Thoracic aorta (tissue), 2 donors: Measurements from ENCODE around the gene LRRC7. TPM values are rescaled to one million over a fixed set of nuclear protein-coding genes. Genes with fewer than 3 reads are reported as not detected.

Experiments
- ATAC-seq: fragments of 150-250 bp; one replicate; pipeline ENCODE4 v1.8.0; 2017; ENCODE audit warnings: low read depth; ENCODE audit not compliant: insufficient number of reproducible peaks, low FRiP score
- DNase-seq: peaks from one replicate; pipeline ENCODE4 v3.0.0-alpha.2; 2020; ENCODE audit warnings: low spot score
- H3K27ac ChIP-seq, 2 donors: fragments of 200-600 bp; sonication (generic); 1 replicate in 1 of 2; 2 replicates in 1 of 2; pipeline ENCODE4 v1.5.1; 2016; ENCODE audit warnings: mild to moderate bottlenecking in 2 of 2, moderate library complexity in 2 of 2
- H3K27me3 ChIP-seq: fragments of 200-600 bp; sonication (generic); replicated peaks from 2 replicates; pipeline ENCODE4 v1.6.0; 2016; ENCODE audit warnings: mild to moderate bottlenecking; ENCODE audit not compliant: insufficient read depth
- H3K36me3 ChIP-seq: fragments of 200-600 bp; sonication (generic); one replicate; pipeline ENCODE4 v1.5.1; 2016
- H3K4me1 ChIP-seq, 2 donors: fragments of 200-600 bp; sonication (generic); 1 replicate in 1 of 2; 2 replicates in 1 of 2; pipeline versions ENCODE4 v1.5.1 to v1.6.0; 2016; ENCODE audit warnings: low read depth in 2 of 2, mild to moderate bottlenecking in 1 of 2; ENCODE audit not compliant: control insufficient read depth in 1 of 2
- H3K4me3 ChIP-seq: fragments of 200-600 bp; sonication (generic); 2 replicates; pipeline ENCODE4 v1.5.1; 2016; ENCODE audit warnings: mild to moderate bottlenecking
- H3K9me3 ChIP-seq: fragments of 200-600 bp; sonication (generic); 2 replicates; pipeline ENCODE4 v1.5.1; 2016
- total RNA-seq, 2 donors: library from RNA; depleted of rRNA; stranded (reverse); fragments of >200 nt; gene quantifications; one replicate each; pipeline versions ENCODE4 v1.1.0 to v1.2.3, GENCODE V29; 2016
- TF ChIP-seq, protein P1 (sequence below): fragments of 200-600 bp; sonication (generic); IDR thresholded peaks from one replicate; pipeline ENCODE4 v1.5.1; 2019; ENCODE audit warnings: antibody characterized with exemption

The LRRC7 gene
- total RNA-seq, 2 donors from 2014 or later = 0.14 to 0.35 TPM

DNA sequence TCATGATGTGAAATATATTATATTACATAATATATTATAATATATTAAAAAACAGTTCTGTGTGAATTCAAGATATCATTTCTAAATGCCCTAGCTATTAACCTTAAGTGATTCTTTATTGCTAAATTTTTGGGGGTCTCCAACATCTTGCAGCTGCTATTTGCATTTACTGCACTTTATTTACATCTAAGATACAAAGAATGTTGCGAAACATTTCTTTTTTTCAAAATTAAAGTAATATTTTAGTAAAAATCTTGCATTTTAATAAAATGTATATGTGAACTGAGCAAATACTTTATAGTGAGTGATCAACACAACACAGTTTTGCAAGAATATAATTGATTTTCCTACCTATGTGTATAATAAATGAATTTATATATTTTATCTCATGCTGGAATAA, 456.6 kb downstream of the LRRC7 start:
- no peaks in the 10 kb centered on the region for H3K27me3 ChIP-seq
- no peak for DNase-seq
- no peaks in the 10 kb centered on the region for H3K9me3 ChIP-seq
- no peak overlapping the region for H3K27ac ChIP-seq
- ATAC-seq = no peak
- TF ChIP-seq, protein P1, sequence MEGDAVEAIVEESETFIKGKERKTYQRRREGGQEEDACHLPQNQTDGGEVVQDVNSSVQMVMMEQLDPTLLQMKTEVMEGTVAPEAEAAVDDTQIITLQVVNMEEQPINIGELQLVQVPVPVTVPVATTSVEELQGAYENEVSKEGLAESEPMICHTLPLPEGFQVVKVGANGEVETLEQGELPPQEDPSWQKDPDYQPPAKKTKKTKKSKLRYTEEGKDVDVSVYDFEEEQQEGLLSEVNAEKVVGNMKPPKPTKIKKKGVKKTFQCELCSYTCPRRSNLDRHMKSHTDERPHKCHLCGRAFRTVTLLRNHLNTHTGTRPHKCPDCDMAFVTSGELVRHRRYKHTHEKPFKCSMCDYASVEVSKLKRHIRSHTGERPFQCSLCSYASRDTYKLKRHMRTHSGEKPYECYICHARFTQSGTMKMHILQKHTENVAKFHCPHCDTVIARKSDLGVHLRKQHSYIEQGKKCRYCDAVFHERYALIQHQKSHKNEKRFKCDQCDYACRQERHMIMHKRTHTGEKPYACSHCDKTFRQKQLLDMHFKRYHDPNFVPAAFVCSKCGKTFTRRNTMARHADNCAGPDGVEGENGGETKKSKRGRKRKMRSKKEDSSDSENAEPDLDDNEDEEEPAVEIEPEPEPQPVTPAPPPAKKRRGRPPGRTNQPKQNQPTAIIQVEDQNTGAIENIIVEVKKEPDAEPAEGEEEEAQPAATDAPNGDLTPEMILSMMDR = no peak
- no peaks in the 10 kb centered on the region for H3K4me1 ChIP-seq
- no peak overlapping the region for H3K4me3 ChIP-seq
- H3K36me3 ChIP-seq = no peaks in the 10 kb centered on the region

DNA sequence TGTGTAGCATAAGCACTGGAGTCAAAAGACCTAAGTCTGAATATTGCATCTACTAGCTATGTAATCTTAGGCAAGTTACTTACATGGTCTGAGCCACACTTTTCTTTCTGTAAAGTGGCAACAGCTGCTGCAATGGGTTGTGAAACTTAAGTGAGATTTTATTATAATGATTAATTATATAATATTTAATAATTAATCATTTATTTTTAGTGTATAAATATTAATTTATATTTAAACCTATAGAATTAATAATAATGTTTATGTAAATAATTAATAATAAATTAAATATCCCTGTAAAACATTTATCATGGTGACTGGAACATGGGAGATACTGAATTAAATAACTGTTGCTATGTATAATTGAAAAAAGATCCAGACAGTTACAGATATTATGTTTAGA, 457.3 kb downstream of the LRRC7 start:
- Histone ChIP-seq H3K9me3 (no peaks in the 10 kb centered on the region), H3K27ac (no peak overlapping the region), H3K36me3 (no peaks in the 10 kb centered on the region), H3K27me3 (no peaks in the 10 kb centered on the region), H3K4me1 (no peaks in the 10 kb centered on the region), H3K4me3 (no peak overlapping the region)
- no peak for ATAC-seq
- DNase-seq = no peak
- TF ChIP-seq, protein P1 = no peak

DNA sequence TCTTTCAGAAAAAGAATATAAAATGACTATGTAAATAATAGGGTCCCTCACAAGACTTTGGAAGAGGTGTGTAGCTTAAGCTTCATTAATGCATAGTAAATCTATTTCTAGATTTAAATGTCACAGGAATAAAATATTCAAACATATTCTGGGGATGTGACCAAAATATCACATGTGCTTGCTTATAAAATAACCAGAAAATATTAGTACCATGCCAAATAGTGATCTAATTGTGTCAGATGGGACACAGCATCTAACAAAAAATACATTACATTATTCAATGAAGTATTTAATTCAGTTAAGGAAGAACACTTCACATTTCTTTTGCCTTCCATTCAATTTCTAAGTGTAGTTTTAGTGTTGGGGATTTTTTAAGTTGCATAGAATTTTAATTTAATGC, 458.1 kb downstream of the LRRC7 start:
- no peak for ATAC-seq
- Histone ChIP-seq H3K4me1 (no peaks in the 10 kb centered on the region), H3K4me3 (no peak overlapping the region), H3K27me3 (no peaks in the 10 kb centered on the region), H3K36me3 (no peaks in the 10 kb centered on the region), H3K27ac (no peak overlapping the region), H3K9me3 (no peaks in the 10 kb centered on the region)
- TF ChIP-seq, protein P1 = no peak
- DNase-seq = no peak

DNA sequence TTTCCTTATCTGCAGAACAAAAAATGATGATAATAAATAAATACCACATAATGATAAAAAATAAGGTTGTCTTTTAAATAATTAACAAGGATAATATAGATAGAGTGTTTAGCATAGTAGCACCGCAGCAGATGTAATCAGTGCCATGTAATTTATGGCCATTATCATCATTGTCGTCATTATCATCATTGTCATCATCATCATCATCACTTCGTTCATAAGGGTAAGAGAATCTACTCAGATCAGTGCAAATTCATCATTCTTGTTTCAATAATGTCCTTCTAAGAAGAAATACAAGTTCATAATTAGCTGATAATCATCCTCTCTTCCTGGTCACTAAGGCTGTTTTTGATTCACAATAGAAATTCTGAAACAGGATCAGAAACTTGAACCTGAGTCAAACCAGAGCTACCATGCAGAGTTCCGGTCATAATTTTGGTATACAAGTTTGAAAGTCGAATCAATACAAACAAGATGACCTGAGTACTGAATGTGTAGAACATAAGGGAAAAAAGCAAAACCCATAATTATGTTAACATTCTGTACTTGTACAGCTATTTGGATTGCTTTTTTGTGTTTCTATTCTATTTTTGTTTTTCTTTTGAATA, 465.6 kb downstream of the LRRC7 start:
- Histone ChIP-seq H3K36me3 (no peaks in the 10 kb centered on the region), H3K27me3 (no peaks in the 10 kb centered on the region), H3K9me3 (no peaks in the 10 kb centered on the region), H3K4me1 (no peaks in the 10 kb centered on the region), H3K4me3 (no peak overlapping the region), H3K27ac (no peak overlapping the region)
- no peak for DNase-seq
- no peak for ATAC-seq
- TF ChIP-seq, protein P1 = no peak

DNA sequence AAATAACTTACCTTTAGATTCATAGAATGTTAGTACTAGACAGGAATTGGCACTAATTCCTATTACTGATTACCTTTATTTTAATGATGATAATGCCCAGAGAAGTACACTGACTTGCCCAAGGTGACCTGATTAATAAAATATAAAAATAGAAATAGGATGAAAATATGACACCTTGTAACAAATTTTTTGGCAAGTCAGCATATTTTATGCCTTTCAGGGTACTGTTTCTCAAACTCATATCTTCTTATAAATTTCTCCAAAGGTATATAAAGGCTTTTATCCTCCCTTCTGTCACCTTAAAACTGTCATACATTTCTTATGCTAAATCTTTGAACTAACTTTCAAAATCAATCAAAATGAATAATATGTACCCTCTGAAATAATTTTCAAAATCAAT, 466.2 kb downstream of the LRRC7 start:
- no peaks in the 10 kb centered on the region for H3K9me3 ChIP-seq
- DNase-seq = no peak
- H3K4me3 ChIP-seq = no peak overlapping the region
- ATAC-seq = no peak
- H3K36me3 ChIP-seq = no peaks in the 10 kb centered on the region
- no peak overlapping the region for H3K27ac ChIP-seq
- no peaks in the 10 kb centered on the region for H3K27me3 ChIP-seq
- TF ChIP-seq, protein P1 = no peak
- H3K4me1 ChIP-seq = no peaks in the 10 kb centered on the region
